GM19438 (cell line): ENCODE measurements around the gene TRIO.

Source experiments
- ATAC-seq: cut with Tn5 transposase; IDR thresholded peaks from one replicate; pipeline ENCODE4 v1.9.1; 2021; ENCODE audit warnings: low read depth; ENCODE audit not compliant: unreplicated experiment

TRIO gene

GRCh38 chr5:14402424-14402823, 259.3 kb downstream of the TRIO start:
- ATAC-seq = no peak

- no peak for ATAC-seq
Measured at GRCh38 chr5:14404780-14405179, 261.6 kb downstream of the TRIO start.

GRCh38 chr5:14405267-14405666, 262.1 kb downstream of the TRIO start:
- ATAC-seq = no peak

GRCh38 chr5:14405706-14406553, 262.8 kb downstream of the TRIO start:
- ATAC-seq = no peak

GRCh38 chr5:14406554-14406849, 263.4 kb downstream of the TRIO start:
- ATAC-seq = no peak

GRCh38 chr5:14407051-14407450, 263.9 kb downstream of the TRIO start:
- no peak for ATAC-seq

- ATAC-seq = no peak
Measured at GRCh38 chr5:14407746-14408175, 264.6 kb downstream of the TRIO start.

GRCh38 chr5:14408969-14409586, 265.9 kb downstream of the TRIO start:
- ATAC-seq = no peak

GRCh38 chr5:14410068-14410393, 266.9 kb downstream of the TRIO start:
- no peak for ATAC-seq

GRCh38 chr5:14410394-14411201, 267.5 kb downstream of the TRIO start:
- no peak for ATAC-seq

GRCh38 chr5:14411216-14411615, 268.1 kb downstream of the TRIO start:
- ATAC-seq = no peak

GRCh38 chr5:14413331-14413750, 270.2 kb downstream of the TRIO start:
- ATAC-seq = no peak

GRCh38 chr5:14414007-14414406, 270.9 kb downstream of the TRIO start:
- ATAC-seq = no peak

- no peak for ATAC-seq
Measured at GRCh38 chr5:14414656-14415023, 271.5 kb downstream of the TRIO start.

- no peak for ATAC-seq
Measured at GRCh38 chr5:14415024-14415697, 272.0 kb downstream of the TRIO start.

- no peak for ATAC-seq
Measured at GRCh38 chr5:14415698-14416074, 272.5 kb downstream of the TRIO start.

GRCh38 chr5:14416621-14417275, 273.6 kb downstream of the TRIO start:
- ATAC-seq = no peak

- no peak for ATAC-seq
Measured at GRCh38 chr5:14417276-14417730, 274.2 kb downstream of the TRIO start.

GRCh38 chr5:14417792-14418765, 274.9 kb downstream of the TRIO start:
- no peak for ATAC-seq
